ENCODE measurements around the gene NHSL2. TPM values are rescaled to one million over a fixed set of nuclear protein-coding genes. Genes with fewer than 3 reads are reported as not detected.

Gene NHSL2
- total RNA-seq, 2 experiments from 2014 or later: not detected

DNA sequence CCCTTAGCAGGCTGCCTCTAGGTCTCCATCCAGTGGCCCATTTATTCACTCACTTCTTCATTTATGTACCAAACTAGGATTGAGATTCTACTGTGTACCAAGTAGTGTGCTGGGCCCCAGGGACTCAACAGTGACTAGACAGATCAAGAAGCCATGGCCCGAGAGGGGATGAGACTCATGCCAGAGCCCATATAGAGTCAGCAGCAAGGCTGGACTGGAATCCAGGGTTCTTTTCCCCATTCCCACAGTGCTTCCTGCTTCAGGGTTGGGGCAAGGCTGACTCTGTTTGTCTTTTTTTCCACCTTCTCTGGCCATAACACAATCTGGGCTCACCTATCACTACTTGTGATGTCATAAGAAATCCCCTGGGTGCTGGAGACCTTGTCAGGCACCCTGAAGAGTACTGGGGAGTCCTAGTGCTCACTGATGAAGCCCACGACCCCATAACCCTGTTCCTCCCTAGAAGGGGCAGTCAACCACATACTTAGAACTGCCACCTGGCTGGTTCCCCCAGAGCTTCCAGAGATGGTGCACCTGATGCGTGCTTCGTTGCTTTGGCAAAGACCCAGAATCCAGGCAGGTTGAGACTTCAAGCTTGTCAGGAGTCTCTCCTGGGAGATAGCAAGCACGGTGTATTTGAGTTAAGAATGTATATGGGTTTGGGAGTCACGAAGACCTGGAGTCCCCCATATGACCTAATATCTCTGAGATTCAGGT, 214.8 kb downstream of the NHSL2 start:
- no peak overlapping the region for H3K4me2 ChIP-seq (ENCODE audit: low read length)
- H3K4me3 ChIP-seq (ENCODE audit: low read depth, low read length, poor library complexity, severe bottlenecking): no peak overlapping the region

DNA sequence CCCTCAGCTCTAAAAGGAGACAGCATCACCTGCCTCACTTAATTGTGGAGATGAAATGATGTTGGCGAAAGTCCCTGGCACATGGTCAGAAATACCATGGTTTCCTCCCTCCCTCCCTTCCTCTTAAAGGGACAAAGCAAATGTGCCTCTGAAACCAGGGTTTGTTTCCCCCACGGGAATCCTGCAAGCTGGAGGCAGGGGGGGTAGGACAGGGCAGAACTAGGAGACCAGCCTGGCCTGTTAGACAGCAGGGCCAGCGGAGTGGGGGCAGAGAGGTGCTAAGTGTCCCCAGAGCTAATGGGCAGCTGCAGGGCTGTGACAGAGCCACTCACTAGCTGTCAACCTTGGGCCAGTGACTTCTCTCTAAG, 215.4 kb downstream of the NHSL2 start:
- Histone ChIP-seq H3K4me3 (ENCODE audit: low read depth, low read length, poor library complexity, severe bottlenecking) (no peak overlapping the region), H3K4me2 (ENCODE audit: low read length) (no peak overlapping the region), H3K9me2 (ENCODE audit: insufficient read depth, low read length) (no peaks in the 10 kb centered on the region), H3K9me3 (ENCODE audit: low read length) (no peaks in the 10 kb centered on the region), H2AFZ (ENCODE audit: low read length) (no peak overlapping the region), H3K4me1 (ENCODE audit: insufficient read depth, low read length, poor library complexity, severe bottlenecking) (no peaks in the 10 kb centered on the region), H4K20me1 (ENCODE audit: insufficient read depth, low read length) (no peaks in the 10 kb centered on the region), H3K27ac (ENCODE audit: low read depth, low read length, poor library complexity, severe bottlenecking) (no peak overlapping the region), H3K36me3 (ENCODE audit: insufficient read depth, low read length) (no peaks in the 10 kb centered on the region), H3K79me2 (ENCODE audit: insufficient read depth, low read depth, low read length) (no peaks in the 10 kb centered on the region)
- TF ChIP-seq EZH2phosphoT487 (IDR thresholded peaks at IDR 0.05; ENCODE audit: borderline replicate concordance, low read depth, low read length) (no peak), CTCF (conservative IDR thresholded peaks at IDR 0.05; ENCODE audit: low read length) (no peak)
- CTCF ChIA-PET (ENCODE audit: unreplicated experiment): no interaction called here
- intact Hi-C loops (cut with micrococcal nuclease; ENCODE audit: unreplicated experiment): loop anchor here (5.0 kb wide), 1 partner anchor 129 kb away; no protein-coding TSS in a partner anchor
- no peak for DNase-seq (ENCODE audit: low spot score)
- POLR2A ChIA-PET: no interaction called here
- BruUV-seq (replicated peaks): no TSS peak

More for the DNA sequence above, 214.8 kb downstream of the NHSL2 start:
- H2AFZ ChIP-seq (ENCODE audit: low read length): no peak overlapping the region
- no TSS peak for BruUV-seq (replicated peaks)
- no peaks in the 10 kb centered on the region for H3K79me2 ChIP-seq (ENCODE audit: insufficient read depth, low read depth, low read length)
- TF ChIP-seq CTCF (conservative IDR thresholded peaks at IDR 0.05; ENCODE audit: low read length): no peak
- no peak for TF ChIP-seq EZH2phosphoT487 (IDR thresholded peaks at IDR 0.05; ENCODE audit: borderline replicate concordance, low read depth, low read length)
- no peaks in the 10 kb centered on the region for H3K9me2 ChIP-seq (ENCODE audit: insufficient read depth, low read length)
- DNase-seq (ENCODE audit: low spot score): no peak
- H3K9me3 ChIP-seq (ENCODE audit: low read length): no peaks in the 10 kb centered on the region
- intact Hi-C loops (cut with micrococcal nuclease; ENCODE audit: unreplicated experiment): loop anchor here (5.0 kb wide), 1 partner anchor 128 kb away; no protein-coding TSS in a partner anchor
- ChIA-PET POLR2A (no interaction called here), CTCF (ENCODE audit: unreplicated experiment) (no interaction called here)
- H3K4me1 ChIP-seq (ENCODE audit: insufficient read depth, low read length, poor library complexity, severe bottlenecking): no peaks in the 10 kb centered on the region
- H3K36me3 ChIP-seq (ENCODE audit: insufficient read depth, low read length): no peaks in the 10 kb centered on the region
- H4K20me1 ChIP-seq (ENCODE audit: insufficient read depth, low read length): no peaks in the 10 kb centered on the region
- H3K27ac ChIP-seq (ENCODE audit: low read depth, low read length, poor library complexity, severe bottlenecking): no peak overlapping the region

GRCh38 chrX:72126539-72127140, 216.0 kb downstream of the NHSL2 start:
- no TSS peak for BruUV-seq (replicated peaks)
- intact Hi-C loops (cut with micrococcal nuclease; ENCODE audit: unreplicated experiment): loop anchor here (5.0 kb wide), 1 partner anchor 129 kb away; no protein-coding TSS in a partner anchor
- CTCF ChIA-PET (ENCODE audit: unreplicated experiment): no interaction called here
- DNase-seq (ENCODE audit: low spot score): peak; percentile 48
- H4K20me1 ChIP-seq (ENCODE audit: insufficient read depth, low read length): no peaks in the 10 kb centered on the region
- H2AFZ ChIP-seq (ENCODE audit: low read length): no peak overlapping the region
- TF ChIP-seq EZH2phosphoT487 (IDR thresholded peaks at IDR 0.05; ENCODE audit: borderline replicate concordance, low read depth, low read length) (no peak), CTCF (conservative IDR thresholded peaks at IDR 0.05; ENCODE audit: low read length) (peak; percentile 78)
- no peaks in the 10 kb centered on the region for H3K79me2 ChIP-seq (ENCODE audit: insufficient read depth, low read depth, low read length)
- no peaks in the 10 kb centered on the region for H3K4me1 ChIP-seq (ENCODE audit: insufficient read depth, low read length, poor library complexity, severe bottlenecking)
- no peak overlapping the region for H3K4me3 ChIP-seq (ENCODE audit: low read depth, low read length, poor library complexity, severe bottlenecking)
- H3K9me3 ChIP-seq (ENCODE audit: low read length): no peaks in the 10 kb centered on the region
- H3K36me3 ChIP-seq (ENCODE audit: insufficient read depth, low read length): no peaks in the 10 kb centered on the region
- POLR2A ChIA-PET: no interaction called here
- H3K9me2 ChIP-seq (ENCODE audit: insufficient read depth, low read length): no peaks in the 10 kb centered on the region
- no peak overlapping the region for H3K27ac ChIP-seq (ENCODE audit: low read depth, low read length, poor library complexity, severe bottlenecking)
- no peak overlapping the region for H3K4me2 ChIP-seq (ENCODE audit: low read length)
